Upper lobe of left lung (tissue), 4 donors: ENCODE data around the gene OLFM1.

Source experiments
- EP300 ChIP-seq, 4 donors: sonication (generic); formaldehyde crosslinking; IDR thresholded peaks; one replicate each; pipeline ENCODE4 v1.5.1; 2017; ENCODE audit warnings: antibody characterized with exemption in 4 of 4, control low read depth in 2 of 4
- POLR2A ChIP-seq, 4 donors: fragments of 450-650 bp; IDR thresholded peaks; one replicate each; pipeline ENCODE4 v1.5.1; 2016 to 2017; ENCODE audit warnings: antibody characterized with exemption in 4 of 4, mild to moderate bottlenecking in 2 of 4
- POLR2AphosphoS5 ChIP-seq, 2 donors: sonication (generic); formaldehyde crosslinking; IDR thresholded peaks; one replicate each; pipeline ENCODE4 v1.5.1; 2017; ENCODE audit warnings: antibody characterized with exemption in 2 of 2
- TF ChIP-seq, protein P1 (sequence below), 6 experiments: fragments of 450-650 bp in 4 of 6; fragments of 200-600 bp in 2 of 6; sonication (generic) in 2 of 6; IDR thresholded peaks; one replicate each; pipeline ENCODE4 v1.5.1; 2016 to 2019; ENCODE audit warnings: antibody characterized with exemption in 6 of 6

DNA sequence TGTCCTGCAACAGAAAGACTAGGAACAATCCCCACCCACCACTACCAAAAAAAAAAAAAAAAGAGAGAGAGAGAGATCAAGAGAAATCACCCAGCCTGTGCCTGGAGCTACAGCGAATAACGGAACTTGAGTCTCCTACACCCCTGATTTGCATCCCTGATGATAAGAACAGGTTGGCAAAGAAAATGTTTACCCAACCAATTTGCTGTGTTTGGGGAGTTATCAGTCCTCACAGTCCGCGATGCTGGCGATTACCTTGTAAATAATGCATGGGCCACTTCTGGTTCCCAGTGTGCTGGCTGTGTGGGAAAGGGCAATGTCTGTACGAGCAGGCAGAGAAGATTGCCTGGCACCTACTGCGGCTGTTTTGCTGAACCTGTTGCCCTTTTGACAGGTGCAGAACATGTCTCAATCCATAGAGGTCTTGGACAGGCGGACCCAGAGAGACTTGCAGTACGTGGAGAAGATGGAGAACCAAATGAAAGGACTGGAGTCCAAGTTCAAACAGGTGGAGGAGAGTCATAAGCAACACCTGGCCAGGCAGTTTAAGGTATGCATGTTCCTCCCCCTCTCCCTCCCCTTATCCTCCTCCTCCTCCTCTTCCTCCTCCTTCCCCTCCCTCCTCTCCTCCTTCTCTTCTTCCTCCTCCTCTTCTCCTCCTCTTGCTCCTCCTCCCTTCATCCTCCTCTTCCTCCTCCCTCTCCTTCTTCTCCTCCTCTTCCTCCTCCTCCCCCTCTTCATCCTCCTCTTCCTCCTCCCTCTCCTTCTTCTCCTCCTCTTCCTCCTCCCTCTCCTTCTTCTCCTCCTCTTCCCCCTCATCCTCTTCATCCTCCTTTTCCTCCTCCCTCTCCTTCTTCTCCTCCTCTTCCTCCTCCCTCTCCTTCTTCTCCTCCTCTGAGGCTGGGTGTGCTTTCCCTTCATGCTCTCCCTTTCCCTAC, 8.3 kb downstream of the OLFM1 start:
- TF ChIP-seq, protein P1, sequence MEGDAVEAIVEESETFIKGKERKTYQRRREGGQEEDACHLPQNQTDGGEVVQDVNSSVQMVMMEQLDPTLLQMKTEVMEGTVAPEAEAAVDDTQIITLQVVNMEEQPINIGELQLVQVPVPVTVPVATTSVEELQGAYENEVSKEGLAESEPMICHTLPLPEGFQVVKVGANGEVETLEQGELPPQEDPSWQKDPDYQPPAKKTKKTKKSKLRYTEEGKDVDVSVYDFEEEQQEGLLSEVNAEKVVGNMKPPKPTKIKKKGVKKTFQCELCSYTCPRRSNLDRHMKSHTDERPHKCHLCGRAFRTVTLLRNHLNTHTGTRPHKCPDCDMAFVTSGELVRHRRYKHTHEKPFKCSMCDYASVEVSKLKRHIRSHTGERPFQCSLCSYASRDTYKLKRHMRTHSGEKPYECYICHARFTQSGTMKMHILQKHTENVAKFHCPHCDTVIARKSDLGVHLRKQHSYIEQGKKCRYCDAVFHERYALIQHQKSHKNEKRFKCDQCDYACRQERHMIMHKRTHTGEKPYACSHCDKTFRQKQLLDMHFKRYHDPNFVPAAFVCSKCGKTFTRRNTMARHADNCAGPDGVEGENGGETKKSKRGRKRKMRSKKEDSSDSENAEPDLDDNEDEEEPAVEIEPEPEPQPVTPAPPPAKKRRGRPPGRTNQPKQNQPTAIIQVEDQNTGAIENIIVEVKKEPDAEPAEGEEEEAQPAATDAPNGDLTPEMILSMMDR (IDR thresholded peaks at IDR 0.05) = no peak
- TF ChIP-seq EP300 (IDR thresholded peaks at IDR 0.05) (no peak), POLR2AphosphoS5 (IDR thresholded peaks at IDR 0.05) (no peak), POLR2A (IDR thresholded peaks at IDR 0.05) (no peak)
